HG03175 (cell line): Measurements from ENCODE around the gene TENT4B.

Source experiments
- ATAC-seq: cut with Tn5 transposase; IDR thresholded peaks from one replicate; pipeline ENCODE4 v1.9.1; 2021; ENCODE audit warnings: mild to moderate bottlenecking, moderate library complexity; ENCODE audit not compliant: unreplicated experiment

The TENT4B gene

GRCh38 chr16:50195276-50195675 is 42.2 kb downstream of the TENT4B start:
- no peak for ATAC-seq

GRCh38 chr16:50195756-50196155 is 42.6 kb downstream of the TENT4B start:
- ATAC-seq: no peak

- no peak for ATAC-seq
These were observed 44.5 kb downstream of the TENT4B start for GRCh38 chr16:50197582-50197981.

GRCh38 chr16:50198802-50199403 is 45.8 kb downstream of the TENT4B start:
- no peak for ATAC-seq

- ATAC-seq: no peak
These were observed 48.7 kb downstream of the TENT4B start for GRCh38 chr16:50201787-50202186.

GRCh38 chr16:50202926-50203624 is 50.0 kb downstream of the TENT4B start:
- no peak for ATAC-seq

GRCh38 chr16:50203681-50204080 is 50.6 kb downstream of the TENT4B start:
- ATAC-seq: no peak

GRCh38 chr16:50204453-50205108 is 51.5 kb downstream of the TENT4B start:
- ATAC-seq: no peak

GRCh38 chr16:50207652-50208051 is 54.5 kb downstream of the TENT4B start:
- ATAC-seq: no peak

GRCh38 chr16:50208460-50208931 is 55.4 kb downstream of the TENT4B start:
- ATAC-seq: no peak

GRCh38 chr16:50209546-50210265 is 56.6 kb downstream of the TENT4B start:
- no peak for ATAC-seq

- peak; percentile 84 for ATAC-seq
These were observed 57.3 kb downstream of the TENT4B start for GRCh38 chr16:50210266-50211038.

GRCh38 chr16:50213939-50214519 is 60.9 kb downstream of the TENT4B start:
- no peak for ATAC-seq

- ATAC-seq: no peak
These were observed 62.6 kb downstream of the TENT4B start for GRCh38 chr16:50215680-50216079.

GRCh38 chr16:50216231-50216630 is 63.1 kb downstream of the TENT4B start:
- no peak for ATAC-seq

GRCh38 chr16:50219402-50219975 is 66.4 kb downstream of the TENT4B start:
- no peak for ATAC-seq

- no peak for ATAC-seq
These were observed 71.2 kb downstream of the TENT4B start for GRCh38 chr16:50224286-50224685.

- ATAC-seq: no peak
These were observed 74.0 kb downstream of the TENT4B start for GRCh38 chr16:50227120-50227519.

- ATAC-seq: no peak
These were observed 74.6 kb downstream of the TENT4B start for GRCh38 chr16:50227665-50228064.

GRCh38 chr16:50228364-50228868 is 75.3 kb downstream of the TENT4B start:
- no peak for ATAC-seq
